ENCODE results near the gene FUT7.

- no peak for TF ChIP-seq SPI1 (IDR thresholded peaks at IDR 0.05; ENCODE audit: low read depth, low read length)
- TF ChIP-seq POLR2A (IDR thresholded peaks at IDR 0.05; ENCODE audit: low read depth, low read length), result no peak
Observed at GRCh38 chr9:137008312-137008711, 23.6 kb downstream of the FUT7 start.

All from GM12891 (cell line).